Nephron progenitor cell (in vitro differentiated cells): ENCODE data around the gene PHF2.

Experiments used
- DNase-seq: peaks from one replicate; pipeline ENCODE4 v3.0.0; 2021
- H3K27ac Mint-ChIP-seq: 2 replicates; pipeline ENCODE4 v1.8.0; 2021; ENCODE audit warnings: mild to moderate bottlenecking, moderate library complexity, mixed read lengths
- H3K27me3 Mint-ChIP-seq: 2 replicates; pipeline ENCODE4 v1.8.0; 2021; ENCODE audit warnings: mild to moderate bottlenecking, low read depth, mixed read lengths; ENCODE audit not compliant: poor library complexity
- H3K36me3 Mint-ChIP-seq: 2 replicates; pipeline ENCODE4 v1.8.0; 2021; ENCODE audit warnings: low read depth, mixed read lengths
- H3K4me1 Mint-ChIP-seq: 2 replicates; pipeline ENCODE4 v1.8.0; 2021; ENCODE audit warnings: mixed read lengths
- H3K4me3 Mint-ChIP-seq: 2 replicates; pipeline ENCODE4 v1.8.0; 2021; ENCODE audit warnings: mild to moderate bottlenecking, moderate library complexity, mixed read lengths
- H3K9me3 Mint-ChIP-seq: 2 replicates; pipeline ENCODE4 v1.8.0; 2021; ENCODE audit warnings: mild to moderate bottlenecking, moderate library complexity, mixed read lengths
- CTCF ChIP-seq: fragments of 200-600 bp; sonication (generic); IDR thresholded peaks from 2 replicates; pipeline ENCODE4 v1.5.0; 2021; ENCODE audit warnings: antibody characterized with exemption

Gene PHF2

GRCh38 chr9:93677641-93678136, 101.3 kb downstream of the PHF2 start:
- H3K4me3 Mint-ChIP-seq = no peak overlapping the region
- DNase-seq = no peak
- no peak for TF ChIP-seq CTCF

GRCh38 chr9:93678199-93679019, 102.0 kb downstream of the PHF2 start:
- H3K4me1 Mint-ChIP-seq = peaks cover 5% of the 10 kb centered on the region
- no peak for DNase-seq
- peaks cover 6% of the 10 kb centered on the region for H3K27me3 Mint-ChIP-seq
- H3K27ac Mint-ChIP-seq = no peak overlapping the region
- peaks cover 10% of the 10 kb centered on the region for H3K36me3 Mint-ChIP-seq
- no peak for TF ChIP-seq CTCF
- H3K4me3 Mint-ChIP-seq = no peak overlapping the region
- H3K9me3 Mint-ChIP-seq = no peaks in the 10 kb centered on the region

More at GRCh38 chr9:93677641-93678136, 101.3 kb downstream of the PHF2 start:
- Mint-ChIP-seq H3K36me3 (peaks cover 10% of the 10 kb centered on the region), H3K9me3 (no peaks in the 10 kb centered on the region), H3K4me1 (peaks cover 5% of the 10 kb centered on the region), H3K27me3 (peaks cover 8% of the 10 kb centered on the region), H3K27ac (no peak overlapping the region)

GRCh38 chr9:93679536-93680442, 103.4 kb downstream of the PHF2 start:
- Mint-ChIP-seq H3K9me3 (no peaks in the 10 kb centered on the region), H3K4me3 (no peak overlapping the region), H3K36me3 (peaks cover 10% of the 10 kb centered on the region), H3K27me3 (peaks cover 6% of the 10 kb centered on the region), H3K27ac (no peak overlapping the region), H3K4me1 (peaks cover 5% of the 10 kb centered on the region)
- TF ChIP-seq CTCF = no peak
- no peak for DNase-seq

- no peaks in the 10 kb centered on the region for H3K9me3 Mint-ChIP-seq
- peaks cover 6% of the 10 kb centered on the region for H3K27me3 Mint-ChIP-seq
- H3K27ac Mint-ChIP-seq = no peak overlapping the region
- H3K4me1 Mint-ChIP-seq = peaks cover 5% of the 10 kb centered on the region
- H3K4me3 Mint-ChIP-seq = no peak overlapping the region
- peak; percentile 6 for TF ChIP-seq CTCF
- no peak for DNase-seq
- H3K36me3 Mint-ChIP-seq = peaks cover 10% of the 10 kb centered on the region
Measured at GRCh38 chr9:93680443-93681268, 104.3 kb downstream of the PHF2 start.

- H3K4me1 Mint-ChIP-seq = peaks cover 5% of the 10 kb centered on the region
- no peak overlapping the region for H3K4me3 Mint-ChIP-seq
- TF ChIP-seq CTCF = no peak
- no peaks in the 10 kb centered on the region for H3K9me3 Mint-ChIP-seq
- peaks cover 6% of the 10 kb centered on the region for H3K27me3 Mint-ChIP-seq
- H3K36me3 Mint-ChIP-seq = peaks cover 10% of the 10 kb centered on the region
- no peak for DNase-seq
- H3K27ac Mint-ChIP-seq = no peak overlapping the region
Measured at GRCh38 chr9:93681269-93682154, 105.1 kb downstream of the PHF2 start.
